H1 (cell line): ENCODE measurements around the gene DGKI. TPM values are rescaled to one million over a fixed set of nuclear protein-coding genes. Genes with fewer than 3 reads are reported as not detected.

Experiments
- CTCF ChIA-PET: fragments of 300-600 bp; sonication (Branson Sonifier 250); formaldehyde crosslinking; loops from one replicate; lab custom pipeline; 2021; ENCODE audit not compliant: partially characterized antibody; lab: Charles Lee
- POLR2A ChIA-PET: fragments of 300-600 bp; sonication (Branson Sonifier 250); formaldehyde crosslinking; loops from one replicate; lab custom pipeline; 2021; ENCODE audit warnings: inconsistent platforms; ENCODE audit not compliant: partially characterized antibody; lab: Charles Lee
- DNase-seq, 2 experiments: peaks; one replicate each; pipeline versions ENCODE4 v3.0.0 to v3.0.0-alpha.2; 2010 to 2022; ENCODE audit warnings: low spot score in 2 of 2, low read depth in 1 of 2, mixed read lengths in 1 of 2
- FAIRE-seq: peaks from 2 replicates; lab custom pipeline; 2011; peaks lifted over from hg19 to GRCh38; lab: Jason Lieb, UNC
- H2AFZ ChIP-seq: 2 replicates; pipeline ENCODE4 v1.8.1; 2012; ENCODE audit warnings: low read length, inconsistent platforms
- H2AK5ac ChIP-seq: 2 replicates; pipeline ENCODE4 v1.6.1; 2013; ENCODE audit warnings: low read depth, low read length
- H2BK120ac ChIP-seq: replicated peaks from 2 replicates; pipeline ENCODE3; 2013; ENCODE audit warnings: low read depth, low read length, inconsistent platforms
- H2BK12ac ChIP-seq: 2 replicates; pipeline ENCODE4 v1.6.1; 2013; ENCODE audit warnings: low read depth, low read length
- H2BK15ac ChIP-seq: 2 replicates; pipeline ENCODE4 v1.6.1; 2013; ENCODE audit warnings: low read length
- H2BK20ac ChIP-seq: 2 replicates; pipeline ENCODE4 v1.6.1; 2013; ENCODE audit warnings: low read length
- H2BK5ac ChIP-seq: 2 replicates; pipeline ENCODE4 v1.6.1; 2013; ENCODE audit warnings: low read depth, low read length
- H3K14ac ChIP-seq: 2 replicates; pipeline ENCODE4 v1.6.1; 2013; ENCODE audit warnings: inconsistent platforms; ENCODE audit not compliant: insufficient read length
- H3K18ac ChIP-seq: 2 replicates; pipeline ENCODE4 v1.6.1; 2013; ENCODE audit warnings: low read length; ENCODE audit errors: extremely low read depth
- H3K23ac ChIP-seq: 2 replicates; pipeline ENCODE4 v1.6.1; 2013; ENCODE audit warnings: inconsistent platforms; ENCODE audit not compliant: insufficient read length
- H3K23me2 ChIP-seq: 2 replicates; pipeline ENCODE4 v1.6.1; 2013; ENCODE audit warnings: low read depth, low read length
- H3K27ac ChIP-seq: 2 replicates; pipeline ENCODE4 v1.6.1; 2011; ENCODE audit warnings: low read depth, low read length, inconsistent platforms
- H3K27me3 ChIP-seq, 4 experiments: replicated peaks in 1 of 4; 1 replicate in 1 of 4; 2 replicates in 3 of 4; pipeline versions ENCODE4 v1.6.1 to v1.8.1; 2011 to 2013; ENCODE audit warnings: low read length in 3 of 4, mild to moderate bottlenecking in 3 of 4, inconsistent platforms in 2 of 4, mixed read lengths in 2 of 4, moderate library complexity in 1 of 4; ENCODE audit not compliant: control insufficient read depth in 3 of 4, insufficient read depth in 3 of 4; ENCODE audit errors: extremely low read depth in 1 of 4
- H3K36me3 ChIP-seq, 4 experiments: 2 replicates each; pipeline versions ENCODE4 v1.6.1 to v1.8.1; 2011 to 2013; ENCODE audit warnings: mild to moderate bottlenecking in 4 of 4, low read length in 3 of 4, moderate library complexity in 2 of 4, control low read depth in 1 of 4, inconsistent platforms in 1 of 4; ENCODE audit not compliant: insufficient read depth in 4 of 4, control insufficient read depth in 2 of 4
- H3K4ac ChIP-seq: replicated peaks from 2 replicates; pipeline ENCODE3; 2013; ENCODE audit warnings: low read length, low read depth, mixed read lengths, inconsistent platforms; ENCODE audit not compliant: insufficient read length
- H3K4me1 ChIP-seq, 4 experiments: replicated peaks in 1 of 4; 1 replicate in 1 of 4; 2 replicates in 3 of 4; pipeline versions ENCODE4 v1.6.1 to v1.8.1; 2011 to 2013; ENCODE audit warnings: low read length in 3 of 4, inconsistent platforms in 2 of 4, mixed read lengths in 1 of 4; ENCODE audit not compliant: insufficient read depth in 4 of 4, control insufficient read depth in 3 of 4
- H3K4me2 ChIP-seq, 2 experiments: 2 replicates each; pipeline versions ENCODE4 v1.6.1 to v1.8.1; 2011 to 2013; ENCODE audit warnings: low read depth in 2 of 2, low read length in 2 of 2, control low read depth in 1 of 2, inconsistent platforms in 1 of 2, mild to moderate bottlenecking in 1 of 2; ENCODE audit not compliant: insufficient read depth in 1 of 2
- H3K4me3 ChIP-seq, 4 experiments: fragments of 200-600, 300-600 bp in 1 of 4; sonication (generic), shearing (Covaris generic), sonication (Bioruptor Twin) in 1 of 4; 2 replicates each; pipeline versions ENCODE4 v1.5.1 to v1.8.1; 2011 to 2016; ENCODE audit warnings: low read length in 4 of 4, low read depth in 3 of 4, control low read depth in 2 of 4, inconsistent platforms in 2 of 4, mild to moderate bottlenecking in 2 of 4, mixed read lengths in 1 of 4, moderate library complexity in 1 of 4; ENCODE audit not compliant: insufficient read depth in 2 of 4; ENCODE audit errors: extremely low read depth in 1 of 4
- H3K56ac ChIP-seq: replicated peaks from 2 replicates; pipeline ENCODE3; 2013; ENCODE audit warnings: low read depth, mild to moderate bottlenecking, mixed read lengths, low read length, inconsistent platforms; ENCODE audit not compliant: insufficient read length
- H3K79me1 ChIP-seq: 2 replicates; pipeline ENCODE4 v1.6.1; 2013; ENCODE audit warnings: low read depth, low read length, control low read depth
- H3K79me2 ChIP-seq, 2 experiments: 2 replicates each; pipeline versions ENCODE4 v1.6.1 to v1.8.1; 2012 to 2013; ENCODE audit warnings: low read length in 2 of 2, mild to moderate bottlenecking in 2 of 2, inconsistent platforms in 1 of 2; ENCODE audit not compliant: insufficient read depth in 2 of 2, control insufficient read depth in 1 of 2
- H3K9ac ChIP-seq, 4 experiments: replicated peaks in 1 of 4; 1 replicate in 1 of 4; 2 replicates in 3 of 4; pipeline versions ENCODE4 v1.6.1 to v1.8.1; 2011 to 2013; ENCODE audit warnings: low read depth in 3 of 4, low read length in 3 of 4, control low read depth in 2 of 4, mild to moderate bottlenecking in 2 of 4, moderate library complexity in 2 of 4, inconsistent platforms in 1 of 4; ENCODE audit errors: extremely low read depth in 1 of 4
- H3K9me3 ChIP-seq, 2 experiments: 2 replicates each; pipeline versions ENCODE4 v1.6.1 to v1.8.1; 2012 to 2013; ENCODE audit warnings: mild to moderate bottlenecking in 2 of 2, moderate library complexity in 2 of 2, control low read depth in 1 of 2, inconsistent platforms in 1 of 2, low read depth in 1 of 2, low read length in 1 of 2, mixed read lengths in 1 of 2; ENCODE audit not compliant: insufficient read depth in 2 of 2
- H4K20me1 ChIP-seq, 2 experiments: replicated peaks in 1 of 2; 2 replicates each; pipeline versions ENCODE3 to v1.8.1; 2011 to 2013; ENCODE audit warnings: inconsistent platforms in 2 of 2, low read length in 2 of 2, mild to moderate bottlenecking in 1 of 2; ENCODE audit not compliant: insufficient read depth in 2 of 2, control insufficient read depth in 1 of 2
- H4K5ac ChIP-seq: 2 replicates; pipeline ENCODE4 v1.6.1; 2013; ENCODE audit warnings: low read length, low read depth, mixed read lengths, inconsistent platforms; ENCODE audit not compliant: insufficient read length
- H4K8ac ChIP-seq: 2 replicates; pipeline ENCODE4 v1.8.0; 2013; ENCODE audit warnings: mild to moderate bottlenecking, moderate library complexity, low read length, inconsistent platforms; ENCODE audit not compliant: insufficient read depth; ENCODE audit errors: extremely low read depth
- H4K91ac ChIP-seq: replicated peaks from 2 replicates; pipeline ENCODE3; 2013; ENCODE audit warnings: low read length, mixed read lengths, inconsistent platforms; ENCODE audit not compliant: insufficient read length
- EZH2 ChIP-seq: fragments of 200-600 bp; sonication (generic); IDR thresholded peaks from 2 replicates; pipeline ENCODE4 v1.7.1; 2012; ENCODE audit warnings: low read depth, mild to moderate bottlenecking, moderate library complexity, low read length, inconsistent platforms; ENCODE audit not compliant: severe bottlenecking
- POLR2A ChIP-seq, 2 experiments: IDR thresholded peaks; 1 replicate in 1 of 2; 2 replicates in 1 of 2; pipeline ENCODE4 v1.6.1; 2011; ENCODE audit warnings: low read depth in 2 of 2, low read length in 2 of 2, mild to moderate bottlenecking in 2 of 2; ENCODE audit errors: control extremely low read depth in 1 of 2
- SUZ12 ChIP-seq: fragments of 200-600 bp; sonication (generic); IDR thresholded peaks from 2 replicates; pipeline ENCODE4 v1.6.1; 2012; ENCODE audit warnings: mild to moderate bottlenecking, inconsistent platforms, low read length, moderate library complexity, mixed read lengths
- WGBS, 2 experiments: shearing (Covaris generic) in 1 of 2; methylation state at CpG; one replicate each; pipeline versions ENCODE4 v1.1.6 to v1.1.7; 2013 to 2015; ENCODE audit warnings: low lambda C conversion rate in 2 of 2, mixed read lengths in 2 of 2, inconsistent platforms in 1 of 2, low coverage in 1 of 2, missing lambda C conversion rate in 1 of 2; ENCODE audit not compliant: insufficient replicate concordance in 2 of 2, insufficient coverage in 1 of 2, insufficient read length in 1 of 2; ENCODE audit errors: extremely low coverage in 1 of 2, missing lambda C conversion rate in 1 of 2; 5-methylcytosine and 5-hydroxymethylcytosine counted together
- polyA plus RNA-seq, 7 experiments: library from polyadenylated mRNA; depleted of rRNA in 3 of 7; stranded (reverse) in 5 of 7; unstranded in 2 of 7; fragments of >200 nt in 5 of 7; fragments of 200-250 nt in 2 of 7; gene quantifications; 1 replicate in 5 of 7; 2 replicates in 1 of 7; 4 replicates in 1 of 7; pipeline versions ENCODE4 v1.2.1 to v1.2.3, GENCODE V29; 2011 to 2013; ENCODE audit warnings: missing spikeins in 2 of 7, mixed read lengths in 2 of 7
- total RNA-seq: library from RNA; stranded (reverse); fragmentation: NEBNext Ultra II Directional; extraction: Animal tissue kit (Norgen Biotek cat#: 25700); gene quantifications from 2 replicates; pipeline ENCODE4 v1.2.1, GENCODE V29; 2021

DGKI gene
- total and polyA plus RNA-seq, 2 of the 8 experiments (the other 6 are each of a cell fraction or from before 2014, with no cell fraction given): 0.20 to 0.71 TPM

DNA sequence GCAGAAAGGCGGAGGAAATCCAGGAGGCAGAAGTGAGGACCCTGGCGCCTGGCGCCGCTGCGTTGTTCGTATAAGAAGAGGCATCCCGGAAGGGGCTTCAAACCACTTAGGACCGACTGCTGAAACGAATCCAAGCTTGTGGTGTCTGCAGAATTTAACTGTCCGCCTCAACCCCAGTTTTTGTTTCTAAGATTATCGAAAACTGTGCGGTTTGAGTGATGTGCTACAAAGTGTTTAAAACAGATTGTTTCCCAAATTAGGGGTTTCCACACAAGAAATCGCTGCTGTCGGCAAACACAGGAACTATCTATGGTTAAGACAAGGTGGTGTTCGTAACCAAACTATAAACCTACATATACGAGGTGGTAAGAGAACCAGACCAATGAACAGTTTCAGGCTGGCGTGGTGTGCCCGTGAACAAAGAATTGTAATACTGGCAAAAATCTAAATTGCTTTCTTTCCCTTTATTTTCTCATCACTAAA is 835 bp upstream of the DGKI start:
- Histone ChIP-seq H3K27me3 (peaks cover 24 to 46% (median 37%) of the 10 kb centered on the region in 4 experiments), H3K18ac (peak overlapping the region; percentile 88; the same call in 1 of the 2 replicates), H3K4me2 (peak overlapping the region; percentile 76 to 81), H3K23me2 (peaks cover 7% of the 10 kb centered on the region), H4K20me1 (peaks cover 0 to 2% of the 10 kb centered on the region in 2 experiments), H2BK5ac (no peak overlapping the region), H2AK5ac (no peak overlapping the region), H2BK12ac (no peak overlapping the region), H4K91ac (no peak overlapping the region), H4K8ac (no peak overlapping the region), H3K36me3 (no peaks in the 10 kb centered on the region), H4K5ac (no peak overlapping the region), H3K4me1 (peaks cover 2 to 10% (median 8%) of the 10 kb centered on the region in 4 experiments; a peak in 6 of 7 replicates), H2BK15ac (no peak overlapping the region), H3K23ac (no peak overlapping the region), H2BK120ac (no peak overlapping the region), H3K9me3 (no peaks in the 10 kb centered on the region), H3K79me2 (no peaks in the 10 kb centered on the region; a peak in 1 of 4 replicates), H2AFZ (peak overlapping the region; percentile 61), H3K4ac (no peak overlapping the region), H3K56ac (no peak overlapping the region), H3K79me1 (no peaks in the 10 kb centered on the region), H3K27ac (no peak overlapping the region), H3K9ac (no peak overlapping the region), H3K14ac (no peak overlapping the region), H2BK20ac (no peak overlapping the region), H3K4me3 (peak overlapping the region; percentile 32 to 63 (median 43); a peak in 7 of 8 replicates)
- ChIA-PET POLR2A (no interaction called here), CTCF (interaction anchor here (0.8 to 7.1 kb wide), 3 partner anchors 43 to 191 kb away, joined by 3 to 31 read pairs (median 3); no protein-coding TSS in a partner anchor)
- 35% methylated on average over 18 of the region's 18 CpGs; no CpG with 5 or more reads in 1 of the 2 experiments for WGBS, 2 experiments
- FAIRE-seq (no peak), DNase-seq (no peak)
- peak; percentile 67 for TF ChIP-seq SUZ12
- peak; percentile 37 for TF ChIP-seq EZH2
- TF ChIP-seq POLR2A (IDR thresholded peaks at IDR 0.05; ENCODE audit: control extremely low read depth in 1 of 2, low read depth in 2 of 2, low read length in 2 of 2): no peak
